ENCODE data around the gene CLEC4G. TPM values are rescaled to one million over a fixed set of nuclear protein-coding genes. Genes with fewer than 3 reads are reported as not detected.

Gene CLEC4G
- total RNA-seq, 3 donors from 2014 or later (not counting 1 experiment from before 2014, with no cell fraction given): not detected

- H3K4me1 Mint-ChIP-seq: no peaks in the 10 kb centered on the region
- H3K27ac ChIP-seq (ENCODE audit: low read length): no peak overlapping the region
- H3K27me3 ChIP-seq (ENCODE audit: control insufficient read depth, insufficient read depth, low read length): no peaks in the 10 kb centered on the region
- H3K36me3 Mint-ChIP-seq: no peaks in the 10 kb centered on the region
- H3K4me3 ChIP-seq (ENCODE audit: low read length): no peak overlapping the region
- H3K4me3 Mint-ChIP-seq: no peak overlapping the region
- TF ChIP-seq CTCF (IDR thresholded peaks at IDR 0.05): no peak
- intact Hi-C loops (cut with micrococcal nuclease): no loop called here
- no peaks in the 10 kb centered on the region for H3K36me3 ChIP-seq (ENCODE audit: control insufficient read depth, insufficient read depth, low read length)
- peaks cover 40% of the 10 kb centered on the region for H3K4me1 ChIP-seq (ENCODE audit: control insufficient read depth, insufficient read depth, low read length)
- H3K9me3 ChIP-seq (ENCODE audit: control insufficient read depth, insufficient read depth, low read length): no peaks in the 10 kb centered on the region
- no peaks in the 10 kb centered on the region for H3K9me3 Mint-ChIP-seq
- peak overlapping the region in 1 of 2 donors; percentile 52 for H3K27ac Mint-ChIP-seq
- DNase-seq (no peak), ATAC-seq (no peak)
- 55% methylated on average over 2 of the region's 2 CpGs for WGBS (ENCODE audit: insufficient coverage)
- peaks cover 13 to 21% of the 10 kb centered on the region in 2 donors for H3K27me3 Mint-ChIP-seq (ENCODE audit: low read depth in 2 of 2)
Observed at GRCh38 chr19:7699003-7699402, 32.9 kb downstream of the CLEC4G start.

GRCh38 chr19:7698583-7698982, 33.3 kb downstream of the CLEC4G start:
- ATAC-seq (no peak), DNase-seq (no peak)
- 64% methylated on average over 11 of the region's 11 CpGs for WGBS (ENCODE audit: insufficient coverage)
- Histone ChIP-seq H3K4me3 (ENCODE audit: low read length) (no peak overlapping the region), H3K9me3 (ENCODE audit: control insufficient read depth, insufficient read depth, low read length) (peaks cover under 1% of the 10 kb centered on the region), H3K4me1 (ENCODE audit: control insufficient read depth, insufficient read depth, low read length) (peaks cover 40% of the 10 kb centered on the region), H3K27ac (ENCODE audit: low read length) (no peak overlapping the region), H3K27me3 (ENCODE audit: control insufficient read depth, insufficient read depth, low read length) (no peaks in the 10 kb centered on the region), H3K36me3 (ENCODE audit: control insufficient read depth, insufficient read depth, low read length) (no peaks in the 10 kb centered on the region)
- no peaks in the 10 kb centered on the region for H3K4me1 Mint-ChIP-seq
- no peaks in the 10 kb centered on the region for H3K36me3 Mint-ChIP-seq
- no peaks in the 10 kb centered on the region for H3K9me3 Mint-ChIP-seq
- H3K27ac Mint-ChIP-seq: no peak overlapping the region
- no peak overlapping the region for H3K4me3 Mint-ChIP-seq
- intact Hi-C loops (cut with micrococcal nuclease): no loop called here
- peaks cover 13 to 21% of the 10 kb centered on the region in 2 donors for H3K27me3 Mint-ChIP-seq (ENCODE audit: low read depth in 2 of 2)
- no peak for TF ChIP-seq CTCF (IDR thresholded peaks at IDR 0.05)

DNA sequence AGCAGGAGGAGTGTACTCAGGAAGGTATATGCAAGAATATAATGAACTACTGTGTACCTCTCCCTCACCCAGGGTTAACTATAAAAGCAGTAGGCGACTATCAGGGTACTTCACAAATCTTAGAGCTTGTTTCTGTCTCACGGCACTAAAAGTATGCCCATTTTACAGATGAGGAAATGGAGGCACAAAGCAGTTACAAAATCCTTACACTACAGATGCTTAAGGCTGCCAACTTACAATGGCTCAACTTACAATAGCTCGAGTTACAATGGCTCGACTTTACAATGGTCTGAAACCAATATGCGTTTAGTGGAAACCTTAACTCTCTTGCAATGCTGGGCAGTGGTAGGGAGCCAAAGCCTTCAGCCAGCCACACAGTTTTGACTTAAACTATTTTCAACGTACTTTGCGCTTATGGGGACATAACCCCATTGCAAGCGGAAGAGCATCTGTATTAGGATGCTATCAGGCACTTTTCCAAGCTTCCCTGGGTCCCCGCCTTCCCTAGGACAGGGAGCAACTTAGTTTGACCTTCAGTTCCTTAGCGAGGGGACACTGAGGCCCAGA, 34.1 kb downstream of the CLEC4G start:
- no peak overlapping the region for H3K4me3 Mint-ChIP-seq
- WGBS (ENCODE audit: insufficient coverage): 89% methylated on average over 10 of the region's 10 CpGs

More for the DNA sequence above, 34.1 kb downstream of the CLEC4G start:
- Histone ChIP-seq H3K36me3 (ENCODE audit: control insufficient read depth, insufficient read depth, low read length) (no peaks in the 10 kb centered on the region), H3K27me3 (ENCODE audit: control insufficient read depth, insufficient read depth, low read length) (no peaks in the 10 kb centered on the region), H3K4me1 (ENCODE audit: control insufficient read depth, insufficient read depth, low read length) (peaks cover 43% of the 10 kb centered on the region), H3K4me3 (ENCODE audit: low read length) (no peak overlapping the region), H3K9me3 (ENCODE audit: control insufficient read depth, insufficient read depth, low read length) (peaks cover 8% of the 10 kb centered on the region), H3K27ac (ENCODE audit: low read length) (no peak overlapping the region)
- ATAC-seq (peak in 1 of 3 donors; percentile 7), DNase-seq (no peak)
- H3K27me3 Mint-ChIP-seq (ENCODE audit: low read depth in 2 of 2): peaks cover 13 to 21% of the 10 kb centered on the region in 2 donors
- no peak for TF ChIP-seq CTCF (IDR thresholded peaks at IDR 0.05)
- no peaks in the 10 kb centered on the region for H3K36me3 Mint-ChIP-seq
- H3K4me1 Mint-ChIP-seq: no peaks in the 10 kb centered on the region
- H3K9me3 Mint-ChIP-seq: no peaks in the 10 kb centered on the region
- H3K27ac Mint-ChIP-seq: no peak overlapping the region
- intact Hi-C loops (cut with micrococcal nuclease): no loop called here

Data from natural killer cell (primary cell).